HepG2 (cell line): ENCODE data around the gene CDH1. TPM values are rescaled to one million over a fixed set of nuclear protein-coding genes. Genes with fewer than 3 reads are reported as not detected.
A peak's percentile ranks its signal among the peaks of the same experiment; 100 is the strongest.

Source experiments
- ATAC-seq: fragments of 200-7000 bp; cut with Tn5 transposase; 3 replicates; pipeline ENCODE4 v1.9.1; 2020; ENCODE audit warnings: mild to moderate bottlenecking, moderate library complexity
- BruUV-seq: library from RNA; stranded (reverse); fragments of 400-500 nt; replicated peaks from 2 replicates; lab custom pipeline; 2021; lab: Mats Ljungman, UMichigan
- CTCF ChIA-PET: fragments of 300-600 bp; formaldehyde crosslinking; extraction: SDS; loops from one replicate; lab custom pipeline; 2021; ENCODE audit warnings: low total read pairs, inconsistent platforms, low intra/inter-chr PET ratio; lab: Yijun Ruan, JAX
- POLR2A ChIA-PET: fragments of 350-600 bp; sonication (Branson Sonifier 250); formaldehyde crosslinking; loops from one replicate; lab custom pipeline; 2020; ENCODE audit warnings: antibody characterized with exemption, inconsistent platforms; lab: Yijun Ruan, JAX
- DNase-seq: peaks from one replicate; pipeline ENCODE4 v3.0.0-alpha.2; 2015; ENCODE audit warnings: low spot score
- FAIRE-seq: peaks from 3 replicates; lab custom pipeline; 2011; peaks lifted over from hg19 to GRCh38; lab: Jason Lieb, UNC
- H2AFZ ChIP-seq: one replicate; pipeline ENCODE4 v1.6.1; 2011; ENCODE audit warnings: low read length, inconsistent platforms
- H3K27ac ChIP-seq: fragments of 300-600 bp; 3 replicates; pipeline ENCODE4 v1.8.0; 2011; ENCODE audit warnings: mixed run types, mild to moderate bottlenecking, mixed read lengths, low read length, inconsistent platforms; ENCODE audit not compliant: insufficient read depth; ENCODE audit errors: extremely low read length
- H3K27me3 ChIP-seq, 2 experiments: fragments of 200-600 bp in 1 of 2; 2 replicates in 1 of 2; 3 replicates in 1 of 2; pipeline versions ENCODE4 v1.6.0 to v1.8.0; 2011; ENCODE audit warnings: low read length in 2 of 2, mild to moderate bottlenecking in 2 of 2, moderate library complexity in 2 of 2, inconsistent platforms in 1 of 2; ENCODE audit not compliant: insufficient read depth in 2 of 2, control insufficient read depth in 1 of 2
- H3K36me3 ChIP-seq, 2 experiments: fragments of 200-600 bp in 1 of 2; replicated peaks in 1 of 2; 2 replicates in 1 of 2; 3 replicates in 1 of 2; pipeline versions ENCODE4 v1.5.1 to v1.8.0; 2011; ENCODE audit warnings: low read length in 2 of 2, inconsistent platforms in 1 of 2; ENCODE audit not compliant: insufficient read depth in 2 of 2, control insufficient read depth in 1 of 2
- H3K4me1 ChIP-seq: 2 replicates; pipeline ENCODE4 v1.5.1; 2012; ENCODE audit warnings: low read length, inconsistent platforms; ENCODE audit not compliant: insufficient read depth
- H3K4me2 ChIP-seq: 2 replicates; pipeline ENCODE4 v1.6.0; 2011; ENCODE audit warnings: low read depth, low read length, inconsistent platforms
- H3K4me3 ChIP-seq, 3 experiments: fragments of 200-600 bp in 1 of 3; sonication (generic), shearing (Covaris generic) in 1 of 3; replicated peaks in 1 of 3; 2 replicates each; pipeline ENCODE4 v1.5.1; 2011 to 2016; ENCODE audit warnings: low read length in 3 of 3, inconsistent platforms in 2 of 3, low read depth in 2 of 3, mild to moderate bottlenecking in 2 of 3, control low read depth in 1 of 3, mixed read lengths in 1 of 3; ENCODE audit not compliant: insufficient read depth in 1 of 3
- H3K79me2 ChIP-seq: one replicate; pipeline ENCODE4 v1.6.1; 2011; ENCODE audit warnings: low read length, inconsistent platforms; ENCODE audit not compliant: insufficient read depth
- H3K9ac ChIP-seq: 2 replicates; pipeline ENCODE4 v1.6.0; 2011; ENCODE audit warnings: mild to moderate bottlenecking, low read depth, low read length, inconsistent platforms; ENCODE audit not compliant: insufficient read depth
- H3K9me3 ChIP-seq: 2 replicates; pipeline ENCODE4 v1.5.1; 2012; ENCODE audit warnings: mild to moderate bottlenecking, low read length
- H4K20me1 ChIP-seq: 2 replicates; pipeline ENCODE4 v1.6.0; 2011; ENCODE audit warnings: inconsistent platforms, mild to moderate bottlenecking, low read length, moderate library complexity; ENCODE audit not compliant: insufficient read depth
- BRCA1 ChIP-seq: sonication (generic); formaldehyde crosslinking; IDR thresholded peaks from 2 replicates; pipeline ENCODE4 v1.4.0; 2020; ENCODE audit warnings: missing genetic modification reagents
- DDIT3 ChIP-seq: sonication (generic); formaldehyde crosslinking; IDR thresholded peaks from 2 replicates; pipeline ENCODE4 v1.4.0; 2020; ENCODE audit warnings: mild to moderate bottlenecking, missing genetic modification reagents
- FOXA1 ChIP-seq, 2 experiments: fragments of 450-650 bp in 1 of 2; sonication (generic) in 1 of 2; formaldehyde crosslinking in 1 of 2; IDR thresholded peaks; 2 replicates each; pipeline versions ENCODE4 v1.4.0 to v1.6.1; 2016 to 2020; ENCODE audit warnings: missing genetic modification reagents in 1 of 2
- FOXM1 ChIP-seq: sonication (generic); formaldehyde crosslinking; IDR thresholded peaks from 2 replicates; pipeline ENCODE4 v1.5.0; 2020; ENCODE audit warnings: missing genetic modification reagents
- IRF2 ChIP-seq: IDR thresholded peaks from 2 replicates; pipeline ENCODE4 v1.6.1; 2018; ENCODE audit warnings: missing genetic modification reagents, missing compliant biosample characterization
- KLF9 ChIP-seq: IDR thresholded peaks from 2 replicates; pipeline ENCODE4 v1.6.1; 2016; ENCODE audit warnings: low read depth
- MIER2 ChIP-seq: IDR thresholded peaks from 2 replicates; pipeline ENCODE4 v1.6.1; 2016; ENCODE audit warnings: missing biosample characterization, missing genetic modification reagents
- SETDB1 ChIP-seq: sonication (generic); formaldehyde crosslinking; IDR thresholded peaks from 2 replicates; pipeline ENCODE4 v1.5.1; 2020; ENCODE audit warnings: missing genetic modification reagents, mild to moderate bottlenecking, borderline replicate concordance
- YEATS4 ChIP-seq: sonication (generic); formaldehyde crosslinking; IDR thresholded peaks from 2 replicates; pipeline ENCODE4 v1.4.0; 2020; ENCODE audit warnings: missing genetic modification reagents, borderline replicate concordance
- ZFP36 ChIP-seq: fragments of 150-350 bp; IDR thresholded peaks from 2 replicates; pipeline ENCODE4 v1.6.1; 2018; ENCODE audit warnings: borderline replicate concordance, low read length, low read depth; ENCODE audit not compliant: partially characterized antibody
- ZFY ChIP-seq: sonication (generic); formaldehyde crosslinking; IDR thresholded peaks from 2 replicates; pipeline ENCODE4 v1.4.0; 2020; ENCODE audit warnings: missing genetic modification reagents
- ZNF430 ChIP-seq: sonication (generic); formaldehyde crosslinking; IDR thresholded peaks from 2 replicates; pipeline ENCODE4 v1.9.0; 2021; ENCODE audit warnings: mild to moderate bottlenecking, missing genetic modification reagents
- ZNF557 ChIP-seq: sonication (generic); formaldehyde crosslinking; IDR thresholded peaks from 2 replicates; pipeline ENCODE4 v1.4.0; 2020; ENCODE audit warnings: missing genetic modification reagents
- ZNF619 ChIP-seq: sonication (generic); formaldehyde crosslinking; IDR thresholded peaks from 2 replicates; pipeline ENCODE4 v1.4.0; 2020; ENCODE audit warnings: mild to moderate bottlenecking, missing genetic modification reagents
- ZNF800 ChIP-seq: sonication (generic); formaldehyde crosslinking; IDR thresholded peaks from 2 replicates; pipeline ENCODE4 v1.4.0; 2020; ENCODE audit warnings: missing genetic modification reagents
- ZNF850 ChIP-seq: sonication (generic); formaldehyde crosslinking; conservative IDR thresholded peaks from 2 replicates; pipeline ENCODE4 v1.9.0; 2021; ENCODE audit warnings: mild to moderate bottlenecking, missing genetic modification reagents
- ZSCAN12 ChIP-seq: sonication (generic); formaldehyde crosslinking; IDR thresholded peaks from 2 replicates; pipeline ENCODE4 v1.9.0; 2021; ENCODE audit warnings: mild to moderate bottlenecking, missing genetic modification reagents
- WGBS: methylation state at CpG from one replicate; pipeline ENCODE4 v1.1.6; 2017; ENCODE audit warnings: low lambda C conversion rate; 5-methylcytosine and 5-hydroxymethylcytosine counted together
- in situ Hi-C: cut with HindIII; loops from 2 replicates; pipeline ENCODE4 v1.10.0; 2017; ENCODE audit warnings: low pct_unique_long_range_greater_than_20kb; ENCODE audit not compliant: extremely low pct_ligation_motif_present
- intact Hi-C: fragments of 100-400 bp; cut with micrococcal nuclease; formaldehyde crosslinking; loops from one replicate; pipeline ENCODE4 v1.10.0; 2022; ENCODE audit not compliant: unreplicated experiment
- polyA plus RNA-seq, 8 experiments: library from polyadenylated mRNA; depleted of rRNA in 3 of 8; stranded (reverse) in 7 of 8; unstranded in 1 of 8; fragments of >200 nt; fragmentation: Illumina TruSeq in 4 of 8; extraction: Trizol in 4 of 8; gene quantifications; 2 replicates each; pipeline versions ENCODE4 v1.2.1 to v1.2.3, GENCODE V29; 2011 to 2016; ENCODE audit warnings: low read depth in 4 of 8, missing spikeins in 1 of 8, mixed read lengths in 1 of 8; ENCODE audit not compliant: insufficient read depth in 1 of 8
- total RNA-seq, 5 experiments: library from RNA; depleted of rRNA; stranded (reverse); fragments of >200 nt; fragmentation: Illumina TruSeq; extraction: Trizol; gene quantifications; 2 replicates each; pipeline ENCODE4 v1.2.3, GENCODE V29; 2016; ENCODE audit warnings: low read depth in 1 of 5
- TF ChIP-seq, protein P1 (sequence below), 2 experiments: sonication (generic) in 1 of 2; formaldehyde crosslinking in 1 of 2; IDR thresholded peaks; 2 replicates each; pipeline versions ENCODE4 v1.4.0 to v1.6.1; 2016 to 2020; ENCODE audit warnings: borderline replicate concordance in 1 of 2, low read depth in 1 of 2, mild to moderate bottlenecking in 1 of 2, missing genetic modification reagents in 1 of 2

The CDH1 gene
- total and polyA plus RNA-seq, 2 of the 13 experiments (the other 11 are each of a cell fraction or from before 2014, with no cell fraction given): 0.95 to 9.8 TPM

DNA sequence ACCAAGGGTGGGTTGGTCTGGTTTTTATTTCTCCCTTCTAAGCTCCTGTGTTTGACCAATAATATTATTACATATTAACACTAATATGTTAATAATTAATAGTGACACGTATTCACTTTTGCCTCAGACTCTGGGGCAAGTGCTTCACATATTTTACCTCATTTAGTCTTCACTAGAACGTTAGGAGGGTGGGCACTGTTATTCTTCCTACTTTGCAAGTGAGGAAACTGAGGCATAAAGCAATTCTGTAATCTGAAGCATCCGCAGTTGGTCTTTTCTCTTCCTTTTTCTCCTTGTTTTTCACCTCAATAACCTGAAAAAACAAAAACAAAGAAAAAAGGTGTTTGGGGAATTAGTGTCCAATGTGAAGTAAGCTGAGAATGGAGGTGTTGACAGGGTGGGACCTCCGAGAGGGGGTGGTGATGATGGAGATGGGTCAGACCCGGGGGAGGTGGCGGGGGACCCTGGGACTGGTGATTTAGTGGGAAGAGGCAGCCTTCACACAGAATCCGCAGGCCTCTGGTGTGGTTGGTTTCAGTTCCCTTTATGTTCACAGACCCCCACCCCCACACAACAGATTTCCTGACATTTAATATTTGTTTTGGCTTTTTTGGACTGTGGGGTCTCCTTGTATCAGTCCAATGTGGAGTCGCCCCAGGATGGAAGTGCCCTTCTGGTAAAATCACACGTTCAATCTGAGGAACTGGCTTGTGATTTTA lies 3.7 kb downstream of the CDH1 start:
- peak overlapping the region; percentile 90 for H3K27ac ChIP-seq
- ChIA-PET POLR2A (interaction anchor here (0.8 to 7.0 kb wide), 14 partner anchors 8 to 213 kb away, joined by 3 to 134 read pairs (median 5); no protein-coding TSS in a partner anchor), CTCF (no interaction called here)
- H3K4me1 ChIP-seq: peaks cover 91% of the 10 kb centered on the region
- H3K4me3 ChIP-seq: peak overlapping the region in 2 of 3 experiments; percentile 5 to 42; a peak in 3 of 6 replicates
- peak overlapping the region; percentile 61 for H3K9ac ChIP-seq
- no peaks in the 10 kb centered on the region for H4K20me1 ChIP-seq
- DNase-seq: no peak
- TSS peak; percentile 89 for BruUV-seq
- WGBS: 40% methylated on average over 9 of the region's 9 CpGs
- no peaks in the 10 kb centered on the region for H3K36me3 ChIP-seq
- ATAC-seq: no peak
- intact Hi-C loops: no loop called here
- FAIRE-seq: no peak
- peak overlapping the region; percentile 80 for H3K4me2 ChIP-seq
- no peaks in the 10 kb centered on the region for H3K79me2 ChIP-seq
- H2AFZ ChIP-seq: no peak overlapping the region
- in situ Hi-C loops: loop anchor here (5.0 kb wide), 1 partner anchor 52 kb away; no protein-coding TSS in a partner anchor
- peaks cover 1 to 26% of the 10 kb centered on the region in 2 experiments; a peak in 3 of 5 replicates for H3K27me3 ChIP-seq
- H3K9me3 ChIP-seq: no peaks in the 10 kb centered on the region
- TF ChIP-seq ZNF430 (CRISPR knock-in tag): 0 out of 2 replicates have a peak, but pooled peaks have one; percentile 13
- no peak for TF ChIP-seq ZNF619 (CRISPR knock-in tag)
- TF ChIP-seq KLF9 (CRISPR knock-in tag): no peak
- TF ChIP-seq ZNF800: no peak
- TF ChIP-seq ZFY (CRISPR knock-in tag): 0 out of 2 replicates have a peak, but pooled peaks have one; percentile 11
- TF ChIP-seq FOXA1 (IDR thresholded peaks at IDR 0.05): no peak
- no peak for TF ChIP-seq FOXA1 (CRISPR knock-in tag; IDR thresholded peaks at IDR 0.05)
- TF ChIP-seq SETDB1 (CRISPR knock-in tag): no peak
- TF ChIP-seq ZFP36: no peak
- no peak for TF ChIP-seq DDIT3 (CRISPR knock-in tag)
- TF ChIP-seq FOXM1 (CRISPR knock-in tag): no peak
- TF ChIP-seq ZNF850 (CRISPR knock-in tag): no peak
- TF ChIP-seq BRCA1 (CRISPR knock-in tag): no peak
- TF ChIP-seq IRF2 (CRISPR knock-in tag): 0 out of 2 replicates have a peak, but pooled peaks have one; percentile 14
- TF ChIP-seq, protein P1, sequence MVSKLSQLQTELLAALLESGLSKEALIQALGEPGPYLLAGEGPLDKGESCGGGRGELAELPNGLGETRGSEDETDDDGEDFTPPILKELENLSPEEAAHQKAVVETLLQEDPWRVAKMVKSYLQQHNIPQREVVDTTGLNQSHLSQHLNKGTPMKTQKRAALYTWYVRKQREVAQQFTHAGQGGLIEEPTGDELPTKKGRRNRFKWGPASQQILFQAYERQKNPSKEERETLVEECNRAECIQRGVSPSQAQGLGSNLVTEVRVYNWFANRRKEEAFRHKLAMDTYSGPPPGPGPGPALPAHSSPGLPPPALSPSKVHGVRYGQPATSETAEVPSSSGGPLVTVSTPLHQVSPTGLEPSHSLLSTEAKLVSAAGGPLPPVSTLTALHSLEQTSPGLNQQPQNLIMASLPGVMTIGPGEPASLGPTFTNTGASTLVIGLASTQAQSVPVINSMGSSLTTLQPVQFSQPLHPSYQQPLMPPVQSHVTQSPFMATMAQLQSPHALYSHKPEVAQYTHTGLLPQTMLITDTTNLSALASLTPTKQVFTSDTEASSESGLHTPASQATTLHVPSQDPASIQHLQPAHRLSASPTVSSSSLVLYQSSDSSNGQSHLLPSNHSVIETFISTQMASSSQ (IDR thresholded peaks at IDR 0.05; ENCODE audit: low read depth): 0 out of 2 replicates have a peak, but pooled peaks have one; percentile 32
- TF ChIP-seq, protein P1 (CRISPR knock-in tag; IDR thresholded peaks at IDR 0.05; ENCODE audit: borderline replicate concordance): no peak
- TF ChIP-seq ZNF557: peak; percentile 31; the same call in 1 of the 2 replicates
- no peak for TF ChIP-seq ZSCAN12 (CRISPR knock-in tag)
- 0 out of 2 replicates have a peak, but pooled peaks have one; percentile 0 for TF ChIP-seq MIER2 (CRISPR knock-in tag)
- no peak for TF ChIP-seq YEATS4 (CRISPR knock-in tag)
